Hepatic stellate cell (primary cell): ENCODE measurements around the gene ARHGEF1.

Experiments used
- DNase-seq: peaks from one replicate; pipeline ENCODE4 v3.0.0; 2011; ENCODE audit warnings: low spot score

Gene ARHGEF1

DNA sequence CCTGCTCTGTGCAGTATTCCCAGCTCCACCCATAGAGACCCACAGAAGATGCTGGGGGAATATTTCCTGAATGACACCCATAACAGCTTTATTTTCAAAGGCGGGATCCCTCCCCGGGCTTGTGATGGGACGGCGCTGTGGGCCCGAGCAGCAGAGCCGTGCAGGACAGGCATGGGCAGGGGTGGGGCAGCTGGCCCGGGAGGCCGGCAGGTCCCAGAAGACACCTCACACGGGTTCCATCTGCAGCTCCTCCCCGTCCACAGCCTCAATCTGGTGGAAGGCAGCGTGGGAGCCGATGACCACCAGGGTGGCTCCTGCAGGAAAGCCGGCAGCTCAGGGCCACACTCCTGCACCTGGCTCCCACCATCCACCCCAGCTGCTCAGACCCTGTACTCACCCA lies 73.6 kb downstream of the ARHGEF1 start:
- no peak for DNase-seq
